ENCODE results near the gene EPHB2. TPM values are rescaled to one million over a fixed set of nuclear protein-coding genes. Genes with fewer than 3 reads are reported as not detected.
"Not testable (repeated sequence)": the region's sequence is repeated elsewhere in the genome, so short reads cannot be mapped to it uniquely, and the experiment has no call there.

EPHB2 gene
- total RNA-seq, 4 donors from 2014 or later, result 7.2 to 12.6 (median 9.1) TPM

- no peaks in the 10 kb centered on the region for H3K36me3 ChIP-seq
- TF ChIP-seq, protein P1, sequence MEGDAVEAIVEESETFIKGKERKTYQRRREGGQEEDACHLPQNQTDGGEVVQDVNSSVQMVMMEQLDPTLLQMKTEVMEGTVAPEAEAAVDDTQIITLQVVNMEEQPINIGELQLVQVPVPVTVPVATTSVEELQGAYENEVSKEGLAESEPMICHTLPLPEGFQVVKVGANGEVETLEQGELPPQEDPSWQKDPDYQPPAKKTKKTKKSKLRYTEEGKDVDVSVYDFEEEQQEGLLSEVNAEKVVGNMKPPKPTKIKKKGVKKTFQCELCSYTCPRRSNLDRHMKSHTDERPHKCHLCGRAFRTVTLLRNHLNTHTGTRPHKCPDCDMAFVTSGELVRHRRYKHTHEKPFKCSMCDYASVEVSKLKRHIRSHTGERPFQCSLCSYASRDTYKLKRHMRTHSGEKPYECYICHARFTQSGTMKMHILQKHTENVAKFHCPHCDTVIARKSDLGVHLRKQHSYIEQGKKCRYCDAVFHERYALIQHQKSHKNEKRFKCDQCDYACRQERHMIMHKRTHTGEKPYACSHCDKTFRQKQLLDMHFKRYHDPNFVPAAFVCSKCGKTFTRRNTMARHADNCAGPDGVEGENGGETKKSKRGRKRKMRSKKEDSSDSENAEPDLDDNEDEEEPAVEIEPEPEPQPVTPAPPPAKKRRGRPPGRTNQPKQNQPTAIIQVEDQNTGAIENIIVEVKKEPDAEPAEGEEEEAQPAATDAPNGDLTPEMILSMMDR (IDR thresholded peaks at IDR 0.05), result no peak
- TF ChIP-seq EP300 (IDR thresholded peaks at IDR 0.05) (no peak), POLR2A (IDR thresholded peaks at IDR 0.05) (no peak)
- H3K4me3 ChIP-seq, result no peak overlapping the region
- H3K9me3 ChIP-seq, result no peaks in the 10 kb centered on the region
- H3K27me3 ChIP-seq, result no peaks in the 10 kb centered on the region
- no peak overlapping the region for H3K27ac ChIP-seq
- WGBS, 2 donors, result 63 to 74% methylated on average over 5 of the region's 5 CpGs
- DNase-seq (ENCODE audit: low spot score in 2 of 2), result no peak
- no peaks in the 10 kb centered on the region for H3K4me1 ChIP-seq
Observed at GRCh38 chr1:22838965-22839364, 128.3 kb downstream of the EPHB2 start.

- Histone ChIP-seq H3K4me1 (no peaks in the 10 kb centered on the region), H3K36me3 (no peaks in the 10 kb centered on the region), H3K27me3 (no peaks in the 10 kb centered on the region), H3K27ac (no peak overlapping the region), H3K4me3 (no peak overlapping the region), H3K9me3 (no peaks in the 10 kb centered on the region)
- WGBS, 2 donors, result 69 to 75% methylated on average over 6 of the region's 6 CpGs
- TF ChIP-seq, protein P1 (IDR thresholded peaks at IDR 0.05), result no peak
- TF ChIP-seq EP300 (IDR thresholded peaks at IDR 0.05) (no peak), POLR2A (IDR thresholded peaks at IDR 0.05) (no peak)
- no peak for DNase-seq (ENCODE audit: low spot score in 2 of 2)
Observed at GRCh38 chr1:22839806-22840205, 129.2 kb downstream of the EPHB2 start.

DNA sequence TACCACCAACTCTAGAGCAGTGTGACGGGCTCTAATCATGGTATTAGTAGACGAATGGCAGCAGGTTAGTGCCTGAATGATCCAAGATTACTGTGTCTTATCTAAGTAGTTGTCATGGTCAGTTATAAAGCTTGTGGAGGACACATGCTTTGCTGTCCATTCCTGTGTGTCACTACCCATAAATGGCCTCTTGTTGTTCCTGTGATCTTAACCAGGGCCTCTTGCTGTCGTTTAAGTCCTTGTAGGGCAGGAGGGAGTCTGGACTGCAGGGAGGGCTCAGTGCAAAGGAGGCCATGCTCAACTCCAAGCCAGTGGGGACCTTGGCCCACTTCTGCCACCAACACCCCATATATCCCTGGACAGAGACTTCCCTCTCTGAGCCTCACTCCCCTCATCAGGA lies 130.5 kb downstream of the EPHB2 start:
- TF ChIP-seq, protein P1 (IDR thresholded peaks at IDR 0.05), result no peak
- no peak for TF ChIP-seq POLR2A (IDR thresholded peaks at IDR 0.05)
- no peak for TF ChIP-seq EP300 (IDR thresholded peaks at IDR 0.05)
- 59 to 71% methylated on average over 3 of the region's 3 CpGs for WGBS, 2 donors

DNA sequence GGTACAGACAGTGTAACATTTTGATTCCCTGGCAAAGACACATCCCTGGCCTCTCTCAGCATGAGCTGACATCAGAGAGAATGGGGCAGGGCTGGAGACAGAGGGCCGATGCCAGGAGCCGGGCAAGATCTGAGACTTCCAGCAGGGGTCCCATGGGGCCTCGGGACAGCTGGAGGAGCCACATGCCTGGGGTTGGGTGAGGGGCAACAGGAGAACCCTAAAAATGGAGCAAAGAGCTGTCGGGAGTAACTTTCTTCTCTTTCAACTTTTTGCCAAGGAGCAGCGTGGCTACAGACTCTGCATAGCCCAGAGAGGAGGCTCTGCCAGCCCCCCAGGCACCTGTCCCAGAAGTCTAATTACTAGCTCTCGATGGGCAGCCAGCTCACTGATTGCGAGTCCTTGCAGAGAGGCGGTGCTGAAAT lies 131.2 kb downstream of the EPHB2 start:
- Histone ChIP-seq H3K9me3 (no peaks in the 10 kb centered on the region), H3K4me1 (no peaks in the 10 kb centered on the region), H3K36me3 (no peaks in the 10 kb centered on the region), H3K4me3 (no peak overlapping the region), H3K27ac (no peak overlapping the region), H3K27me3 (no peaks in the 10 kb centered on the region)
- TF ChIP-seq, protein P1 (IDR thresholded peaks at IDR 0.05), result no peak
- TF ChIP-seq EP300 (IDR thresholded peaks at IDR 0.05), result no peak
- no peak for TF ChIP-seq POLR2A (IDR thresholded peaks at IDR 0.05)
- no peak for DNase-seq (ENCODE audit: low spot score in 2 of 2)
- 53 to 55% methylated on average over 8 of the region's 8 CpGs for WGBS, 2 donors

More for the DNA sequence above, 130.5 kb downstream of the EPHB2 start:
- H3K9me3 ChIP-seq, result no peaks in the 10 kb centered on the region
- no peak overlapping the region for H3K27ac ChIP-seq
- H3K4me3 ChIP-seq, result no peak overlapping the region
- no peaks in the 10 kb centered on the region for H3K4me1 ChIP-seq
- no peaks in the 10 kb centered on the region for H3K36me3 ChIP-seq
- DNase-seq (ENCODE audit: low spot score in 2 of 2), result no peak
- H3K27me3 ChIP-seq, result no peaks in the 10 kb centered on the region

GRCh38 chr1:22843441-22844183 lies 133.0 kb downstream of the EPHB2 start:
- not testable (repeated sequence) for H3K4me1 ChIP-seq; H3K36me3 ChIP-seq; H3K27ac ChIP-seq; H3K9me3 ChIP-seq; H3K4me3 ChIP-seq; H3K27me3 ChIP-seq; DNase-seq (ENCODE audit: low spot score in 2 of 2)
- 93 to 96% methylated on average over 11 of the region's 11 CpGs for WGBS, 2 donors
